Measurements from ENCODE around the gene SMURF1.

GRCh38 chr7:98988641-98989040 is 155.3 kb downstream of the SMURF1 start:
- TF ChIP-seq, protein P1, sequence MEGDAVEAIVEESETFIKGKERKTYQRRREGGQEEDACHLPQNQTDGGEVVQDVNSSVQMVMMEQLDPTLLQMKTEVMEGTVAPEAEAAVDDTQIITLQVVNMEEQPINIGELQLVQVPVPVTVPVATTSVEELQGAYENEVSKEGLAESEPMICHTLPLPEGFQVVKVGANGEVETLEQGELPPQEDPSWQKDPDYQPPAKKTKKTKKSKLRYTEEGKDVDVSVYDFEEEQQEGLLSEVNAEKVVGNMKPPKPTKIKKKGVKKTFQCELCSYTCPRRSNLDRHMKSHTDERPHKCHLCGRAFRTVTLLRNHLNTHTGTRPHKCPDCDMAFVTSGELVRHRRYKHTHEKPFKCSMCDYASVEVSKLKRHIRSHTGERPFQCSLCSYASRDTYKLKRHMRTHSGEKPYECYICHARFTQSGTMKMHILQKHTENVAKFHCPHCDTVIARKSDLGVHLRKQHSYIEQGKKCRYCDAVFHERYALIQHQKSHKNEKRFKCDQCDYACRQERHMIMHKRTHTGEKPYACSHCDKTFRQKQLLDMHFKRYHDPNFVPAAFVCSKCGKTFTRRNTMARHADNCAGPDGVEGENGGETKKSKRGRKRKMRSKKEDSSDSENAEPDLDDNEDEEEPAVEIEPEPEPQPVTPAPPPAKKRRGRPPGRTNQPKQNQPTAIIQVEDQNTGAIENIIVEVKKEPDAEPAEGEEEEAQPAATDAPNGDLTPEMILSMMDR (IDR thresholded peaks at IDR 0.05), result no peak
- TF ChIP-seq POLR2AphosphoS5 (IDR thresholded peaks at IDR 0.05), result no peak
